ENCODE results near the gene RAB39A.

The RAB39A gene

GRCh38 chr11:107962181-107962580 is 33.9 kb downstream of the RAB39A start:
- DNase-seq = no peak

- DNase-seq = no peak
Observed at GRCh38 chr11:107963091-107963490, 34.8 kb downstream of the RAB39A start.

GRCh38 chr11:107969219-107969618 is 41.0 kb downstream of the RAB39A start:
- DNase-seq = no peak

GRCh38 chr11:107970049-107970448 is 41.8 kb downstream of the RAB39A start:
- DNase-seq = no peak

- DNase-seq = no peak
Observed at GRCh38 chr11:107973641-107974040, 45.4 kb downstream of the RAB39A start.

GRCh38 chr11:107988397-107989158 is 60.3 kb downstream of the RAB39A start:
- no peak for DNase-seq

GRCh38 chr11:107991868-107992414 is 63.7 kb downstream of the RAB39A start:
- DNase-seq = no peak

GRCh38 chr11:107996006-107996776 is 67.9 kb downstream of the RAB39A start:
- no peak for DNase-seq

GRCh38 chr11:107998761-107999160 is 70.5 kb downstream of the RAB39A start:
- no peak for DNase-seq

GRCh38 chr11:107999759-108000455 is 71.7 kb downstream of the RAB39A start:
- DNase-seq = peak; percentile 59

GRCh38 chr11:108002476-108002875 is 74.2 kb downstream of the RAB39A start:
- DNase-seq = no peak

GRCh38 chr11:108003623-108004022 is 75.4 kb downstream of the RAB39A start:
- no peak for DNase-seq

GRCh38 chr11:108007819-108008218 is 79.6 kb downstream of the RAB39A start:
- no peak for DNase-seq

GRCh38 chr11:108008656-108009496 is 80.6 kb downstream of the RAB39A start, which contains the start of gene CUL5:
Gene CUL5 (plus strand): TSS chr11:108008898. CDS start chr11:108009349, 451 bp downstream.
- peak; percentile 97 for DNase-seq

- DNase-seq = no peak
Observed at GRCh38 chr11:108009497-108010370, 81.5 kb downstream of the RAB39A start.

GRCh38 chr11:108012139-108012725 is 84.0 kb downstream of the RAB39A start:
- no peak for DNase-seq

Data from activated CD8-positive, alpha-beta memory T cell treated with anti-CD3 and anti-CD28 coated beads for 24 hours (primary cell).